Keratinocyte (primary cell): ENCODE results near the gene TMEM31.

Experiments
- CTCF ChIP-seq, 3 experiments: IDR thresholded peaks in 1 of 3; conservative IDR thresholded peaks in 1 of 3; optimal IDR thresholded peaks in 1 of 3; 2 replicates in 2 of 3; 3 replicates in 1 of 3; pipeline versions ENCODE3 to v1.5.1; 2011; ENCODE audit warnings: low read length in 3 of 3, mild to moderate bottlenecking in 3 of 3, moderate library complexity in 2 of 3, control low read depth in 1 of 3, inconsistent platforms in 1 of 3; ENCODE audit not compliant: insufficient read depth in 2 of 3; ENCODE audit errors: extremely low read depth in 1 of 3
- EZH2 ChIP-seq: IDR thresholded peaks from one replicate; pipeline ENCODE4 v1.6.1; 2012; ENCODE audit warnings: inconsistent platforms, mild to moderate bottlenecking, low read length, moderate library complexity

GRCh38 chrX:103674531-103675454 is 35.9 kb upstream of the TMEM31 start:
- TF ChIP-seq CTCF (optimal IDR thresholded peaks at IDR 0.05 in 1 of 3, IDR thresholded peaks at IDR 0.05 in 1 of 3, conservative IDR thresholded peaks at IDR 0.05 in 1 of 3; ENCODE audit: extremely low read depth in 1 of 3, insufficient read depth in 2 of 3, low read length in 3 of 3) (no peak), EZH2 (no peak)
